ENCODE data around the gene TSEN15. TPM values are rescaled to one million over a fixed set of nuclear protein-coding genes. Genes with fewer than 3 reads are reported as not detected.

Gene TSEN15
- total RNA-seq, 3 donors from 2014 or later (not counting 1 experiment from before 2014, with no cell fraction given), result 29.5 to 52.9 (median 34.3) TPM

GRCh38 chr1:184005506-184005905 is 46.0 kb upstream of the TSEN15 start:
- DNase-seq (no peak), ATAC-seq (no peak)
- H3K27ac Mint-ChIP-seq, result no peak overlapping the region
- 93% methylated on average over 3 of the region's 4 CpGs for WGBS (ENCODE audit: insufficient coverage)
- no peaks in the 10 kb centered on the region for H3K36me3 Mint-ChIP-seq
- Histone ChIP-seq H3K4me1 (ENCODE audit: control insufficient read depth, insufficient read depth, low read length) (no peaks in the 10 kb centered on the region), H3K36me3 (ENCODE audit: control insufficient read depth, insufficient read depth, low read length) (no peaks in the 10 kb centered on the region), H3K27ac (ENCODE audit: low read length) (no peak overlapping the region), H3K9me3 (ENCODE audit: control insufficient read depth, insufficient read depth, low read length) (no peaks in the 10 kb centered on the region), H3K27me3 (ENCODE audit: control insufficient read depth, insufficient read depth, low read length) (no peaks in the 10 kb centered on the region), H3K4me3 (ENCODE audit: low read length) (no peak overlapping the region)
- H3K9me3 Mint-ChIP-seq, result no peaks in the 10 kb centered on the region
- H3K4me3 Mint-ChIP-seq, result no peak overlapping the region
- H3K27me3 Mint-ChIP-seq (ENCODE audit: low read depth in 2 of 2), result peaks cover 2 to 7% of the 10 kb centered on the region in 2 donors
- intact Hi-C loops (cut with micrococcal nuclease), result no loop called here
- no peak for TF ChIP-seq CTCF (IDR thresholded peaks at IDR 0.05)
- H3K4me1 Mint-ChIP-seq, result peaks cover 0 to 4% of the 10 kb centered on the region in 2 donors

- Histone ChIP-seq H3K4me1 (ENCODE audit: control insufficient read depth, insufficient read depth, low read length) (no peaks in the 10 kb centered on the region), H3K4me3 (ENCODE audit: low read length) (no peak overlapping the region), H3K36me3 (ENCODE audit: control insufficient read depth, insufficient read depth, low read length) (no peaks in the 10 kb centered on the region), H3K27me3 (ENCODE audit: control insufficient read depth, insufficient read depth, low read length) (no peaks in the 10 kb centered on the region), H3K27ac (ENCODE audit: low read length) (no peak overlapping the region), H3K9me3 (ENCODE audit: control insufficient read depth, insufficient read depth, low read length) (no peaks in the 10 kb centered on the region)
- ATAC-seq (no peak), DNase-seq (no peak)
- H3K27ac Mint-ChIP-seq, result no peak overlapping the region
- no peaks in the 10 kb centered on the region for H3K4me1 Mint-ChIP-seq
- intact Hi-C loops (cut with micrococcal nuclease), result no loop called here
- WGBS (ENCODE audit: insufficient coverage), result 90% methylated on average over 2 of the region's 2 CpGs
- H3K4me3 Mint-ChIP-seq, result no peak overlapping the region
- no peaks in the 10 kb centered on the region for H3K36me3 Mint-ChIP-seq
- H3K27me3 Mint-ChIP-seq (ENCODE audit: low read depth in 2 of 2), result peaks cover 0 to 8% of the 10 kb centered on the region in 2 donors
- no peaks in the 10 kb centered on the region for H3K9me3 Mint-ChIP-seq
- no peak for TF ChIP-seq CTCF (IDR thresholded peaks at IDR 0.05)
Observed at GRCh38 chr1:184010788-184011187, 40.7 kb upstream of the TSEN15 start.

GRCh38 chr1:184012187-184012586 is 39.3 kb upstream of the TSEN15 start:
- H3K36me3 ChIP-seq (ENCODE audit: control insufficient read depth, insufficient read depth, low read length), result no peaks in the 10 kb centered on the region
- no peaks in the 10 kb centered on the region for H3K36me3 Mint-ChIP-seq
- H3K27me3 ChIP-seq (ENCODE audit: control insufficient read depth, insufficient read depth, low read length), result no peaks in the 10 kb centered on the region
- no peak for ATAC-seq
- no peak for TF ChIP-seq CTCF (IDR thresholded peaks at IDR 0.05)
- no peaks in the 10 kb centered on the region for H3K4me1 ChIP-seq (ENCODE audit: control insufficient read depth, insufficient read depth, low read length)
- H3K4me3 Mint-ChIP-seq, result no peak overlapping the region
- no peak overlapping the region for H3K4me3 ChIP-seq (ENCODE audit: low read length)
- no peak overlapping the region for H3K27ac Mint-ChIP-seq
- no peaks in the 10 kb centered on the region for H3K9me3 ChIP-seq (ENCODE audit: control insufficient read depth, insufficient read depth, low read length)
- peaks cover 0 to 8% of the 10 kb centered on the region in 2 donors for H3K27me3 Mint-ChIP-seq (ENCODE audit: low read depth in 2 of 2)
- intact Hi-C loops (cut with micrococcal nuclease), result no loop called here
- H3K9me3 Mint-ChIP-seq, result no peaks in the 10 kb centered on the region
- no peak for DNase-seq
- H3K27ac ChIP-seq (ENCODE audit: low read length), result no peak overlapping the region
- H3K4me1 Mint-ChIP-seq, result no peaks in the 10 kb centered on the region

- intact Hi-C loops (cut with micrococcal nuclease), result no loop called here
- Mint-ChIP-seq H3K27ac (no peak overlapping the region), H3K9me3 (no peaks in the 10 kb centered on the region), H3K36me3 (no peaks in the 10 kb centered on the region), H3K4me1 (no peaks in the 10 kb centered on the region), H3K27me3 (ENCODE audit: low read depth in 2 of 2) (peaks cover 0 to 8% of the 10 kb centered on the region in 2 donors), H3K4me3 (no peak overlapping the region)
- Histone ChIP-seq H3K36me3 (ENCODE audit: control insufficient read depth, insufficient read depth, low read length) (no peaks in the 10 kb centered on the region), H3K4me3 (ENCODE audit: low read length) (no peak overlapping the region), H3K27ac (ENCODE audit: low read length) (no peak overlapping the region), H3K9me3 (ENCODE audit: control insufficient read depth, insufficient read depth, low read length) (no peaks in the 10 kb centered on the region), H3K27me3 (ENCODE audit: control insufficient read depth, insufficient read depth, low read length) (no peaks in the 10 kb centered on the region), H3K4me1 (ENCODE audit: control insufficient read depth, insufficient read depth, low read length) (no peaks in the 10 kb centered on the region)
- ATAC-seq (no peak), DNase-seq (no peak)
- WGBS (ENCODE audit: insufficient coverage), result 99% methylated on average over 2 of the region's 2 CpGs
- no peak for TF ChIP-seq CTCF (IDR thresholded peaks at IDR 0.05)
Observed at GRCh38 chr1:184014271-184014670, 37.3 kb upstream of the TSEN15 start.
